Measurements from ENCODE around the gene COX15. TPM values are rescaled to one million over a fixed set of nuclear protein-coding genes. Genes with fewer than 3 reads are reported as not detected.

COX15 gene
- total RNA-seq: 28.2 and 32.6 TPM in 2 replicates

DNA sequence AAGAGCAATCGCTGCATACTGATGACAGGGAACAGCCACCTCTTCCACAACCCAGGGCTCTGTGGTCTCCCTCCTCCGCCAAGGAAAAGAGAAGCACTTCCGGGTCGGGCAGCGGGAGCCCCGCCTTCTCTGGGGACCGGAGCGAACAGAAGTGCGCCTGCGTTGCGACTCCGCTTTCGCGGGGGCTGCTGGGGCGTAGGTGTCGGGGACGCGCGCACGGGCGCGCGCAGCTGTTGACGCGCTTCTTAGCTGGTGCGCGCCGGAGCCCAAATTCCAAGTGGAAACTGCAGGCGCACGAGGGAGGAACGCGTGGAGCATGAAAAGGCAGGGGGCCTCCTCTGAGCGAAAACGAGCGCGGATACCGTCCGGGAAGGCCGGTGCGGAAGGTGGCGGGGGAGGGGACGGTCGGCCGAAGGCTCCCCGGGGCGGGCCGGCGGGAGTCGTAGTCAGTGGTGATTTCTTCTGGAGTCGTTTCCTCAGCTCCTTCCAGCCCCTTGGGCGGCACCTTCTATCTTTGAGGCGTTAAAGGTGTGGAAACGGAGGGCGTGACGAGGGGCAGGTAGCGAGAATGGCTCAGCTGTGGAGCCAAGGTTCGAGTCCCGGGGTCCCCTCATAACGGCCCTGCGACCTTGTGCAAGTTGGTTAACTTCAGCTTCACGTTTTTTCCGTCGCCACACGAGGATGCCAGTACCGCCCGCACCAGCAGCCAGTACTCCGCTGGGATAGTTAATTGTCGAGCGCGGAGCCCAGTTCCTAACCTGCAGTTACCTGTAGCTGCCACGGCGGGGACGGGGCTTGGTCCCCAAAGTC, at the start of gene COX15, which contains the start of gene CUTC:
TSS of gene COX15 (minus strand) at position 95 of the 810 bp plus-strand sequence. CDS start at position 17, 78 bp downstream.
TSS of gene CUTC (plus strand) at position 202 of the 810 bp plus-strand sequence. CDS start at position 317, 115 bp downstream.

Other genes starting within 250 kb of the COX15 start
- gene NKX2-3, start 199.2 kb downstream of the COX15 start, total RNA-seq: not detected in 2 replicates
- gene SLC25A28, start 111.7 kb downstream of the COX15 start, total RNA-seq: 15.3 and 32.3 TPM in 2 replicates
- 7.6 and 9.1 TPM in 2 replicates for gene ENTPD7, start 72.6 kb downstream of the COX15 start, total RNA-seq
- gene CUTC, start 107 bp upstream of the COX15 start, total RNA-seq: 11.8 and 17.1 TPM in 2 replicates
- 0.47 and 0.60 TPM in 2 replicates for gene ABCC2, start 50.5 kb upstream of the COX15 start, total RNA-seq